KG1 (cell line): Measurements from ENCODE around the gene TXNDC2.

ENCODE experiments used
- DNase-seq: peaks from one replicate; lab custom pipeline; 2025; lab: John Stamatoyannopoulos, UW

Gene TXNDC2

DNA sequence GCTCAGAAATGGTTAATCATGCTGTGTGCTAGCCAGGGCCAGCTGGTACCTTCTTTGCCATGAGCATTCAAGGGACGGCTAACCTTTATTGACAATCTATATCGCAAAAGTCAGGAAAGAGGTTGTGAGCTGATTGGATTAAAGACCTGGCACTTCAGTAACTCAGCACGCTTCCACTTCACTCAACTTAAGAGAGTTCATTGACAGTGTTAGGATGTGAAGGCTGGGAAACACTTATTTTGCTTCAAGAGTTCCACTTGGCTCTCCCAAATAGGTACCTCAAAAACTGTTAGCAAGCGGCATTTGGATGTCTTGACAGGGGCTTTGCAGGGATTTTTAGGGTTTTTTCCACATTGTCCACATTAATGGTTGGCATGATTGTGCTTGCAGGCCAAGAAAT is 25.1 kb upstream of the TXNDC2 start:
- no peak for DNase-seq

DNA sequence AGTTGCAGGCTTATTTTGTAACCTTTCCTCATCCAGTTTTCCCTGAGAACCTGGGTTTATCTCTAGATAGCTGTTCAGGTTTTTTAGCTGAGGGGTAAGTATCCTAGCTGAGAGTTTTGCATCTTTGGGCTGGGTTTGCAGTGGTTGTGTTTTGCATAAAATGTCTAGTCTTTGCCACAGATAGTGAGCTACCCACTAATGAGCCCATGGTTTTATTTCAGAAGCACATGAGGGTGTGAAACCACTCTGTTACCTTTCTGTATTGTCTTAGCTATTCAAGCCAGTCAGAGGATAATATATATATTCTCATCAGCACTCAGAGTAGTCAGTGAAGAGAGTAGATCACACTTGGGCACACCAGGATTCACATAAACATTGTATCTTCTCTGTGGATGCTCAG is 24.6 kb upstream of the TXNDC2 start:
- no peak for DNase-seq

DNA sequence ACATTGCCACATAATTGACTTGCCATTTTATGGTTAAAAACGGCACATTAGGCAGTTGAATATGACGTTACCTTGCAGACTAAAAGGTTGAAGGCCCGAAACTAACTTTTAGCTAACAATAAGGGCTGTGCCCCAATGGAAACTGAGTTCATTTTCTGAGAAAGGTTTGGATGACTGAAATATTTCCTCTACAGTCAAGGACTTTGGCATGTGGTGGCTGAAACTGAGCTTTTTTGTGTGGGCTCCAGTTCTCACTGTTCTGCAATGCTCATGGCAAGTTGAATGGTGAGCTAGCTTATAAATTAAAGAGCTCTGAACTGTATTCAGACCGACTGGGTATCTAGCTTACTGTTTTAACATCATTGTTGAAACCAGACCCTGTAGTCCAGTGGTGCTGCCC is 23.8 kb upstream of the TXNDC2 start:
- no peak for DNase-seq

DNA sequence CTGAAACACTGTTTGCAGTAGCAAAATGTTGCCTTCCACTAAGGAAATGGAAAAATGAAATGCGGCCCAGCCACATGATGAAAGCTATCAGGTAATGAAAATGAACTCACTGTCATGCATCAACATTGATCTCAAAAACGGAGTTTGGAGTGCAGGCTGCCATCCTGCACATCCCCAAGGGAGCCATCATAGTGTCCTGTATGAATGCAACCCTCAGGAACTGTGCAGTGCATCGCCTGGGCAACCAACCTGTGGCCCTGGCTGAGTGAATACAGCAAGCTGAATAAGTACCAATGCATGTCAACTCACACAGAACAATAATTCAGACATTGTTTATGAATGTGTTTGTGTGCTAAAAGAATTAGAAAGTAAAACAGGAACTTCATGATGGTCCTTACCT is 23.1 kb upstream of the TXNDC2 start:
- no peak for DNase-seq

DNA sequence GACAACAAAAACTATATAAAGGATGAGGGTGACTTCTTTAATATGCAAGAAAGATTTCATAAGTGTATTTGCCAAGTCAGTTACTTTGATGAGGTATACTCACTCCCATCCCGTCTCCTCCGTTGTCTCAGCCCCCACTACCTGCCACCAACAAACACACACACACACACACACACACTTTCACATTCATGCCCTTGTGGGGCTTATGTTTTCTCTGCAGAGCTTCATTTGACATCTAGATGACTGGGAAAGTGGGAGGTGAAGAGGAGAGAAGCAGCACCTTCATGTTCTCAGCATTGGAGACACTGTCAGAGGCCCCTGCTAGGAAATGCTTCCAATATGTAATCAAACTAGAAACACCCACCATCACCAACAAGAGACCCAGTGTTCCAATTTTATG is 22.5 kb upstream of the TXNDC2 start:
- DNase-seq = no peak

DNA sequence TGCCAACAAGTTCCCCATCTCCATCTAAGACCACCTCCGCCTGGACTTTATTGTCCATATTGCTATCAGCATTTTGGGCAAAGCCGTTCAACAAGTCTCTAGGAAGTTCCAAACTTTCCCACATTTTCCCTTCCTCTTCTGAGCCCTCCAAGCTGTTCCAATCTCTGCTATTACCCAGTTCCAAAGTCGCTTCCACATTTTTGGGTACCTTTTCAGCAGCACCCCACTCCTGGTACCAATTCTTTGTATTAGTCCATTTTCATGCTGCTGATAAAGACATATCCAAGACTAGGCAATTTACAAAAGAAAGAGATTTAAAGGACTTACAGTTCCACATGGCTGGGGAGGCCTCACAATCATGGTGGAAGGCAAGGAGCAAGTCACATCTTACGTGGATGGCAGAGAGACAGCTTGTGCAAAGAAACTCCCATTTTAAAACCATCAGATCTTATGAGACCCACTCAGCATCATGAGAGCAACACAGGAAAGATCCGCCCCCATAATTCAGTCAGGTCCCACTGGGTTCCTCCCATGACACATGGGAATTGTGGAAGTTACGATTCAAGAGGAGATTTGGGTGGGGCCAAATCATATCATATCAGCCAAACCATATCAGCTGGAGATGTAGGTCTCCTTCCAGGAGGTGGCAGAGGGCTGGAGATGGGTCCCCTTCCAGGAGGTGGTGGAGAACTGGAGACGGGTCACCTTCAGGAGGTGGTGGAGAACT is 19.8 kb upstream of the TXNDC2 start:
- no peak for DNase-seq

DNA sequence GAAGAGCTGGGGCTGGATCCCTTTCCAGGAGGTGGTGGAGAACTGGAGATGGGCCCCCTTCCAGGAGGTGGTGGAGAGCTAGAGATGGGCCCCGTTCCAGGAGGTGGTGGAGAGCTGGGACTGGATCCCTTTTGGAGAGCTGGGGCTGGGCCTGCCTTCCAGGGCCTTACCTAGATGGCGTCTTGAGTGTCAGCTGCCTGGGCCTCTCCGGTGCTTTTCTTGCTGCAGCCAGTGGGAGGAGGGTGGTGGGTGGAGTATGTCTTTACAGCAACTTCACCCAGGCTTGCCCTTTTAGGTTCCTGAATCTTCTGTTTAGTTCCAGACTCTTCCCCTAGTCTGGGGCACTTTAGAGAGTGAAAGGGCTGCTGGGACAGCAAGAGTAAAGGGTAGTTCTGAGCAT is 19.1 kb upstream of the TXNDC2 start:
- no peak for DNase-seq

DNA sequence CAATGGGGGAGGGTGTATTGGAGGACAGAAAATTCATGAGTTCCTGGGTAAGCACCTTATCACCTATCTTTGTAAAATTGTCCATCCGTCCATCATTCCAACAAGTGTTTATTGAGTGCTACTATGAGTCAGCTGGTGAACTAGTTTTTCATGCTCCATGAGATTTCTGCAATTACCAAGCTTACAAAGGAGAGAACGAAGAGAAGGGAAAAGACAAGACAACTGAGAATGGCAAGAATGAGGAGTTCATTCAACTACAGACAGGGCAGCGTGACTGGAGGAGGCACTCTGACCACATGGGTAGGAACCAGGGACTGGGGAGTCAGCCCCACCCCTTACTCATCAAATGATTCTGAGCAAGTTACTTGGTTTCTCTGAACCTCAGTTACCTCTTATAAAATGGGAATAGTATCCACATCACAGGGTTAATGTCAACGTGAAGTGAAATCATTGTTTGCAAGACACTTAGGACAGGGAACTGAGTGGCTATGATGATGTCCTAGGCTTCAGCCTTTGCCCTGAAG is 18.6 kb upstream of the TXNDC2 start:
- no peak for DNase-seq

DNA sequence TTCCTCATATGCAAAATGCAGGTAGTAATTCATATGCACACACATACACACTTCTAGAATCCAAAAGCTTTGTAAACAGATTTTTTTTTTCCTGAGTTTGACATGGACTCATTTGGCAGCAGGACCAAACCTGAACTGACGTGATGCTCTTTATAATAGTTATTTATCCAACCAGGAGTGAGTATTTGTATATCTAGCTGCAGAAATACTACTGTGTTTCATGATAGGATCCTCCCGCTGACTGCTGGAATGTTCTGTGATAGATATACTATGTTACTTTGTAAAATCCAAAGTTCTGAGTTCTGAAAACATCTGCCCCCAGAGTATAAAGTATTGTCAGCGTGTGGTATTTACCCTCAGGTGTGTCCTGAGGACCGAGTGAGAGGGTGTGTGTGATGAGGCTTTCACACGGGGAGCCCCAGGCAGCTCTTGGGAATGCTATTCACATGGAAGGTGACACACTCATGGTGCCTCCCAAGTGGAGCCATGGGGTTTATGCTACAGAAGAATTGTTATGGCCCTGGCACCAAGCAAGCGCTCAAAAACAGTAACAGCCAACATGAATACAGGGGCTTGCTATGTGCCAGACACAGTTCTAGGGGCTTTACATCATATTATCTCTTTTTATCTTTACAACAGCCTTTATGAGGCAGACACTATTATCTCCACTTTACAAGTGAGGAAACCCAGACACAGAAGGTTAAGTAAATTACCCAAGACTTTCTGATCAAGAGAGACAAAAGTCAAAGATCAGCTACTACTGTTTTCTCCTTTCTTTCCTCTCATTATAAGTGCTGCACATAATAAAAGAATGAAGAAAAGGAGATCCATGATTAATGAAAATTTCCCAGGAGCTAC is 16.7 kb upstream of the TXNDC2 start:
- DNase-seq = no peak

DNA sequence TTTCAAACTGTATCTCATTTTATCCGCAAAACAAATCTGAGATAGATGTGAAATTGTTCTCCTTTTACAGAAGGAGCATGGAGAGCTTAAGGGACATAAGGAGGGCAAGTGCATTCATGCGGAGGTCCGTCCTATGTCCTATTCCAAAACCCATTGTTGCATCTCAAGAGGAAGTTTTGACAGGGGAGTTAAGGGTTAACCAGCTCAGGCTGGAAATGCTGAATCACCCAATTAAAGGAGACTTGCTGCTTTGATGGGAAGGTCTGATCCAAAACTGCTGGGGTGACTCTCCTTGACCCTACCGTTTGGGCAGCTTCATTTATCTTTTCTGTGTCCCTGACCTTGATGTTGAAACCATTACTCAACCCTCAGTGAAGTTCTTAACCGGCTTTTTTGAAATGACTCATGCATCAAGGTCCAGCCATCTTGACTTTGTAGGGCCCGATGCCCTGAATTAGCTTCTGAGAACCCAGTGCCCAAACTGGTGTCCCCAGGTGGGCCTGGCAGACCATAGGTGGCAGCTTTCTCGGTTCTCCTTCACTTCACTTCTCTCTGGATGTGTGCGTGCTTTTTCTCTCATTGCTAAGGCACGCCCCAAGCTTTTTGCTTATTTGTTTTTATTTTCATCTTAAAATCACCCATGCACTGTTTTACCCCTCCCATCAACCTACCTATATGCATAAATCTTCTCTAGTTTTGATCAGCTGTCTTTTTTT is 15.9 kb upstream of the TXNDC2 start:
- no peak for DNase-seq

DNA sequence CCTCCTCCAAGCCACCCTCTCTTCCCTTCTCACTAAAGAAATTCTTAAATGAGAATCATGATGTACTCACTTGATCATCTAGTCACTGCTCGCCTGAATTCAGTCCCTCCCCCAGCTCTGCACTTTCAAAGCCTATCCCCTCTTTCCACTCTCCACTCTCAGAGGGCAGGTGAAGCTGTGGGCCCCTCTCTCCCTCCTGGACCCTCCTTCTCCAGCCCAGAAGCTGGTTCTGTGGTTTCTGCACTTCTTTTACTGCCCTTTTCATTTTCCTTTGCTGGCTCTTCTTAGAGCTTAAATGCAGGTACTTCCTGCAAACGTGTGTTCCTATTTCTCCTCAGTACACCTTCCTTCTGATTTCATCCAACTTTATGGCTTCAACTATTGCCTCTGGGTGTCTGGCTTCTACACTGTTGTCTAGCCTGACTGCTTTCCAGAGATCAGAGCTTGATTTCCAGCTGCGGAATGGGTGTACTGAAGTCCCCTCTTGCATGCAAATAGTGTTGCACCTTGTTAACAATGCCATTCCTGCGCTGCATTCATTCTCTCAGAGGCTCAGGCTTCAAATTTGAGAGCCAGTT is 15.3 kb upstream of the TXNDC2 start:
- DNase-seq = no peak

DNA sequence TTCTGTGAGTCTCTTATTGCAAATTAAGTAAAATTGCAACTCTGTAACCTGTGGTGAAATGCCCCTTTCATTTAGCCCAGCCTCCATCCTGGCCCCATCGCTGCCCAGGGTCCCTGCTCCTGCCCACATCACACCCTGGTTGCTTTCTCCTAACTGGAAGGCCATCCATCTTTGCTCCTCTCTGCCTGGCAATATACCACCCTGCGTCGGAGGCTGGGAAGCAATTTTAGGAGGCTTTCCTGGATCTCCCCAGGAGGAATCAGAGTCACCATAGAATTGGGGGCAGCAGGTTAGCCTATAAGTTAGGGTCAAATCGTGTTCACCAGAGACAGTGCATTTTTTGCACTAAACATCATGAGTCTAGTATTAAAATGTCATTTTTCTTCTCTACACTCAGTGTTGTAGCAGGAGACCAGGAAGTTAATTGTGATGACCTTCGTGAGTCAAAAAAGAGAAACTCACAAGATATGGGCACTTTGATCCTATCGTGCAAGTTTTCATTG is 14.5 kb upstream of the TXNDC2 start:
- DNase-seq = no peak

DNA sequence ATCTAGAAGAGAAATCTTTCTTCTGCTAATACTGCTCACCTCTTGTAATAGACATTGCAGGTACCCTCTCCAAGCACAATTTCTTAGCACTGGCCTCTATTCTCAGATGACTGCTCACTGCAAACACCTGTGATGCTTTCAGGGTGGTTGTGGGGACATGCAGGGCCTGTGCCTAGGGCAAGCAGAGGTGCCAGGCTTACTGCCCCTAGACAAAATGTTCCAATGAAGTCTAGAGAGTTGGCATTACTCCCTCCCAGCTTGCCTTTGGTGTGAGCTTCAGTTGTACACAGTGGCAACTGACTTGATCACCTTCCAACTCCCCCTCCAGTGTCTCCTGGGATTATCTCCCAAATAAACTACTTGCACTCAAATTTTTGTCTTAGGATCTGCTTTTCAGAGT is 12.9 kb upstream of the TXNDC2 start:
- no peak for DNase-seq

DNA sequence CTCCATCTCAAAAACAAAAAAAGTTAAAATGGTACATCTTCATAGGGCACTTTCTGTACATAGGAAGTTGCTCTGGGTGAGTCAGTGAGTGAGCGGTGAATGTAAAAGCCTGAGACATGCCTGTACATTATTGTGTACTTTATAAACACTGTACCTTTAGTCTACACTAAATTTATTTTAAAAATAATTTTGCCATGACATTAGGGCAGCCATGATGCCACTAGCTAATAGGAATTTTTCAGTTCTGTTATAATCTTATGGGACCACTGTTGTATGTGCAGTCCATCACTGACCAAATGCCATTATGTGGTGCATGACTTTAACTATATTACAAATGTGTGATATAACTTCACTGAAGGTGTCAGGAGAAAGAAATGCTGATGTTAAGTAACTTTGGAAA is 11.0 kb upstream of the TXNDC2 start:
- DNase-seq = no peak

DNA sequence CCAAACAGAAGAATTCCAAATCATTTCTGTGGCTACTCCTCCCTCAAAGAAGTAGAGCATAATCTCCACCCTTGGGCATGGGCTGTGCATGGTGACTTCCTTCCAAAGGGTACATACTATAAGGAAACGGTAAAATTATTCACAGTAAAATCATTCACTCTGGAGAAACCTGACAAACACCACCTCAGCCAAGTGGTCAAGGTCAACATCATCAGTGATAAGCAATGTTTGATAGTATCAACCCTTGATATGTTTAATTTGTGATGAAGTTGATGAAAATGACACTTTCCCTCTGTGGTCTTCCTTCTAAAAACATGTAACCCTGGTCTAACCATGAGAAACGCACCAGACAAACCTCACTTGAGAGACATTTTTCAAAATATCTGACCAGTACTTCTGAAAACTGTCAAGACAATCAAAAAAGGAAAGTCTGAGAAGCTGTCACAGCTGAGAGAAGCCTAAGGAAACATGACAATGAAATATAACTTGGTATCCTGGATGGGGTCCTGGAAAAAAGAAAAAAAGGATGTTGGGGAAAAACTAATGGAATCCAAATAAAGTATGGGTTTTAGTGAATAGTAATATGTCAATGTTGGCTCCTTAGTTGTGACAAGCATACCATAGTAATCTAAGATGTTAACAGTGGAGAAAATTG is 9.4 kb upstream of the TXNDC2 start:
- DNase-seq = no peak

DNA sequence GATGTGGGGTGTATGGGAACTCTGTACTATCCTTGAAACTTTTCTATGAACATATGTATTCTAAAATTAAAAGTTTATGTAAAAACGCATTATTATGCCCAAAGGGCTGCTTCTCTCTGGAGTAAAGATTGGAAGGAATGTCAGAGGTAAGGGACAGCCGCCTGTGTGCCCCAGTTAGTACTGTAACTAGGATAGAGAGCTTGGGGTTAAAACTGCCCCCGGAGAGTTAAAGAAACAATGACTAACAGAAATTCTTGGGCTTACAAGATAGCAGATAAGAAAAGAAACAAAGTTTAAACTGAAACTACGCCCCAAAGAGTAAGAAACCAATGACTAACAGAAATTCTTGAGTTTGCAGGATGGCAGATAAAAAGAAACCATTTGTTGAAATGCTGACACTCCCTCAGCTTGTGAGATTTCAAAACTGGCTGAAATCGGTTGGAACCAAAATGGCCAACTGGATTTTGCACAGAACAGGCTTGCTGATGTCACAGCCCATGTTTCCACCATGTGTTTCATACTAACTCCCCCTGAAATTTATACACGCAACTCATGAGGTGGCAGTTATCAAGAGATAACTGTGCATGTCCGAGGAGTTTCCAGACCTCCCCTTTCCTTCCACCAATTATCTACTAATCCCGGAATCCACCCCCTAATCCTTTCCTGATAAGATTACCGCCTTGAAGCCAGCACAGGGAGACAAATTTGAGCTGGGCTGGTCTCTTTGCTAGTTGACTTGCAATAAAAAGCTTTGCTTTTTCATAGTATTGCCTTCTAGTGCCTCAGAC is 8.7 kb upstream of the TXNDC2 start:
- DNase-seq = no peak

DNA sequence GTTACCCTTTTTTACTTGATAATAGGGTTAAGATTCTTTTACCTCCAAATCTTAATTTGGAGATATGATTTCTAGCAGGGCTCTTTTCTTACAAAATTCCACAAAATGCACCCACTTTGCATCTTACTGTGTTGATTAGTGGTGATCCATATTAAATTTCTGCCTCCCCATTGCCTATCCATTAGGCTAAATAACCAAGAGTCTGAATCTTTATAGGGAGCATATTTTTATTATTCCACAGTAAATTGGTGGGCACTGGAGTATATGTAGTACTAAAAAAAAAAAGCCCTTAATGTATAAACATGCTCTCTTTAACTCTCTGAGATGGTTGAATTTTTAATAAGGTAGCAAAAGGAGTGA is 8.1 kb upstream of the TXNDC2 start:
- no peak for DNase-seq

DNA sequence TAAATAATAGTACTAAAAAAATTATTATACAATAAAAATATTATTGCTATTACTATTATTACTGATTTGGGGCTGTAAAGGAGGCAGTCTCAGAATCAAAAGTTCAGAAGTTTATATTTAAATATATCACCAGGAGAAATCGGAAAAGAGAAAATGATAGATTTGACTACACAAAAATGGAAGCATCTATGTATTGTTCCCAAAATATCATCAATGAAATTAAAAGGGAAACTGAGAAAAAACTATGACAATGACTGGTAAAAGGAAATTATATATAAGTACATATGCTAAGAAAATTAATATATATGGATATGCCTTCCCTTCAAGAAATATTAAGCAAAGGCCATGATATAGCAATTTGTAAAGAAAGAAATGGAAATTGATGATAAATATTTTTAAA is 7.7 kb upstream of the TXNDC2 start:
- no peak for DNase-seq

DNA sequence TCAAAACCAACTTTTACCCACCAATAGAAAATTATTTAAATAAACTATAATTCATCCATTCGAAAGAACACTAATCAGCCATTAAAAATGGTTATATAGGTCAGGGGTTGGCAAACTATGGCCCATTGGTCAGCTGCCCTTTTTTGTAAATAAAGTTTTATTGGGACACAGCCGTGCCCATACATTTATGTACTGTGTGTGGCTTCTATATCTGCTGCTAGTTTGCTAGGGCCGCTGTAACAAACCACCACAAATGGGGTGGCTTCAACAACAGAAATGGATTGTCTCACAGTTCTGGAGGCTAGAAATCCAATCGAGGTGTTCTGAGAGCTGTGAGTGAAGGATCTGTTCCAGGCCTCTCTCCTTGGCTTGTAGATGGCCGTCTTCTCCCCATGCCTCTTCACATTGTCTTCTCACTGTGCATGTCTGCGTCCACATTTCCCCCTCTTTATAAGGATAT is 7.0 kb upstream of the TXNDC2 start:
- DNase-seq = no peak

DNA sequence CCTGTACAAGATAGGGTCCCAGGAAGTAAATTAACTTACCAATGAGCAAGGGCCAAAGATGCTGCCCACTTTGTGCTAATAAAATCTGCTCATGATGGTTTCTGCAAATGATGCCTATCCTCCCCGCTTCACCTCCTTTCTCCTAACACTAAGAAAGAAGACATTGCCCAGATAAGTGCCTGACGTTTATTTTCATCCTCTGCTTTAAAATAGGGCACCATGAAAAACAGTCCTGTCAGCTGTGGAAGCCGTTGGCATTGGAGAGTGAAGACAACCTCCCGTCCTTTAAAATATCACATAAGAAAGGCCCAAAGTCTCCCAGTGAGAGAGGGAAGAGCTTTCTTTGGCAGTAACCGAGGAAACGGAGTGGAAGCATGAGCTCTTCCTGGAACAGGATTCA is 1.7 kb upstream of the TXNDC2 start:
- DNase-seq = no peak
